Skeletal muscle satellite cell (primary cell): Measurements from ENCODE around the gene G6PC3.
A peak's percentile ranks its signal among the peaks of the same experiment; 100 is the strongest.
"Not testable (repeated sequence)": the region's sequence is repeated elsewhere in the genome, so short reads cannot be mapped to it uniquely, and the experiment has no call there.

Source experiments
- H3K27me3 ChIP-seq: 2 replicates; pipeline ENCODE4 v1.7.0; 2013; ENCODE audit warnings: low read length; ENCODE audit not compliant: control insufficient read depth, insufficient read depth
- H3K36me3 ChIP-seq: 2 replicates; pipeline ENCODE4 v1.7.0; 2013; ENCODE audit warnings: mild to moderate bottlenecking, control low read depth, low read length; ENCODE audit not compliant: insufficient read depth
- H3K4me1 ChIP-seq: 2 replicates; pipeline ENCODE4 v1.7.0; 2013; ENCODE audit warnings: low read length; ENCODE audit not compliant: control insufficient read depth, insufficient read depth
- H3K4me2 ChIP-seq: 2 replicates; pipeline ENCODE4 v1.7.0; 2013; ENCODE audit warnings: mild to moderate bottlenecking, low read length
- H3K4me3 ChIP-seq: 2 replicates; pipeline ENCODE4 v1.7.0; 2013; ENCODE audit warnings: low read length
- H3K9ac ChIP-seq: 2 replicates; pipeline ENCODE4 v1.7.0; 2013; ENCODE audit warnings: mild to moderate bottlenecking, low read depth, low read length, moderate library complexity
- H3K9me3 ChIP-seq: replicated peaks from 2 replicates; pipeline ENCODE4 v1.7.0; 2013; ENCODE audit warnings: mild to moderate bottlenecking, control low read depth, low read length

The G6PC3 gene

GRCh38 chr17:44038604-44039011, 31.9 kb upstream of the G6PC3 start:
- no peaks in the 10 kb centered on the region for H3K9me3 ChIP-seq
- H3K27me3 ChIP-seq, result no peaks in the 10 kb centered on the region
- peaks cover 46% of the 10 kb centered on the region for H3K36me3 ChIP-seq
- peaks cover 11% of the 10 kb centered on the region for H3K4me1 ChIP-seq
- no peak overlapping the region for H3K9ac ChIP-seq
- H3K4me3 ChIP-seq, result no peak overlapping the region
- no peak overlapping the region for H3K4me2 ChIP-seq

DNA sequence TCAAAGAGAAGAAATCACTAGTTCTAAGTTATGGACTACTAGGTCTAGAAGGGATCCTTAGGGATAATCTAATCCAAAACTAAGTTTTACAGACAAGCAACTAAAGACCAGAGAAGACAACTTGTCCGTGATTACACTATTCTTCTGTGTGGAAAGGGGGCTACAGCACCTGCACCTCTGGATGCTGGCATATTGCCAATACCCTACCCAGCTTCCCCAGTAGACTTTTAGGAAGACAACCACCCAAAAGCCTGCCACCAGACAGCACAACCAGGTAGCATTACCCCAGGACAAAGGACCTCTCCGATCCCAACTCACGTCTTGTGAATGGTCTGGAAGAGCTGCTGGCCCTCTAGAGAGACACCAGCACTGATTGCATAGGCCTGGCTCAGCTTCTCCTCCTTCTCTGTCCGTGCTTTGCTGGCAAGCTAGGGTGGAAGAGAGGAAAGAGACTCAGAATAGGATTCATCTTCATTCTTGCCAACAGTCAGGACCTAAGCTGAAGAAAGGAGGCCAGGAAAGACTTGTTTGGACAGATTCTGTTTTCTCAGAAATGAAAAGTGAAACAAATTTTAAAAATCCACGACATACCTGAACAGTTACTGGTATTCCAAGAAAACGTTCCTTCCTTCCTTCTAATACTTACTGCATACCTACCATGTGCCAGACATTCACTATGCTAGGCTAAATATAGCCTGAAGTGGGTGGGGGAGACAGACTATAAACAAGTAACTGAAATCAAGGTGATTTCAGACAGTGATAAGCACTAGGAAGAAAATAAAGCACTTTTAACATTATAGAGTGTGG, 30.5 kb upstream of the G6PC3 start:
- no peak overlapping the region for H3K4me2 ChIP-seq
- H3K9me3 ChIP-seq, result no peaks in the 10 kb centered on the region
- no peak overlapping the region for H3K4me3 ChIP-seq
- H3K36me3 ChIP-seq, result peaks cover 38% of the 10 kb centered on the region
- H3K9ac ChIP-seq, result no peak overlapping the region
- H3K4me1 ChIP-seq, result peaks cover 23% of the 10 kb centered on the region
- no peaks in the 10 kb centered on the region for H3K27me3 ChIP-seq

- Histone ChIP-seq H3K36me3 (peaks cover 28% of the 10 kb centered on the region), H3K4me2 (peak overlapping the region; percentile 37), H3K27me3 (no peaks in the 10 kb centered on the region), H3K9ac (peak overlapping the region; percentile 1), H3K4me3 (no peak overlapping the region), H3K4me1 (peaks cover 30% of the 10 kb centered on the region), H3K9me3 (no peaks in the 10 kb centered on the region)
Observed at GRCh38 chr17:44043272-44043696, 27.3 kb upstream of the G6PC3 start.

DNA sequence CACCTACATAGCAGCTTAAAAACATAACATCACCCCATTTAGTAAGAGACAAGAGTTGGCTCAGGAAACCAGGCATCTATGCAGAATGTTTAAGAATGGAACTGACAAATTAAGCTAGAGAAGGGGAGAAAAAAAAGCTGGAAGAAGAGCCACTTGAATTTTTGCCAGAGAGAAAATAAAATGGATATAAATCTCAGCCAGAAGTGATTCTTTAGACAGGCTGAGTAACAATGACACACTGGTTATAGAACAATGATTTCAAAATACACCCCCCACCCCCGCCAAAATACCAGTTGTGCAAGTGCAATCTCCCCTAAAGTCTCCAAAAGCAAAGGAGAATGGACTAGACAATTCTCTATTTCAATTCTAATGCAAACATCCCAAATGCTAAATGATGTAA, 26.5 kb upstream of the G6PC3 start:
- Histone ChIP-seq H3K9me3 (no peaks in the 10 kb centered on the region), H3K4me2 (peak overlapping the region; percentile 37), H3K36me3 (peaks cover 28% of the 10 kb centered on the region), H3K4me3 (no peak overlapping the region), H3K9ac (peak overlapping the region; percentile 1), H3K4me1 (peaks cover 30% of the 10 kb centered on the region), H3K27me3 (no peaks in the 10 kb centered on the region)

GRCh38 chr17:44045486-44045885, 25.0 kb upstream of the G6PC3 start:
- H3K36me3 ChIP-seq, result peaks cover 28% of the 10 kb centered on the region
- H3K4me2 ChIP-seq, result no peak overlapping the region
- peaks cover 26% of the 10 kb centered on the region for H3K4me1 ChIP-seq
- no peaks in the 10 kb centered on the region for H3K27me3 ChIP-seq
- no peak overlapping the region for H3K4me3 ChIP-seq
- no peaks in the 10 kb centered on the region for H3K9me3 ChIP-seq
- no peak overlapping the region for H3K9ac ChIP-seq

DNA sequence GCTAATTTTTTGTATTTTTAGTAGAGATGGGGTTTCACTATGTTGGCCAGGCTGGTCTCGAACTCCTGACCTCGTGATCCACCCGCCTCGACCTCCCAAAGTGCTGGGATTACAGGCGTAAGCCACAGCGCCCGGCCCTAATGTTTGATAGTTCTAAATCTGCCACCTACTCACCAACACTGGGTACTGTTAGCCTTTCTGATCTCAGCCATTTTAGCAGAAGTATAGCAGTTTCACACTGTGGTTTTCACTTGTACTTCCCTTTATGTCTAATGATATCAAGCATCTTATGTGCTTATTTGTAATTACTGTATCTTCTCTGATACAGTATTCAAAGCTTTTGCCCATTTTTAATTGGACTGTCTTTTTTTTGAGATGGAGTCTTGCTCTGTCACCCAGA, 23.6 kb upstream of the G6PC3 start:
- H3K27me3 ChIP-seq, H3K9ac ChIP-seq: not testable (repeated sequence)
- peaks cover 42% of the 10 kb centered on the region for H3K36me3 ChIP-seq

GRCh38 chr17:44049294-44050060, 21.1 kb upstream of the G6PC3 start:
- Histone ChIP-seq H3K9ac (no peak overlapping the region), H3K9me3 (no peaks in the 10 kb centered on the region), H3K4me2 (no peak overlapping the region), H3K4me3 (no peak overlapping the region), H3K27me3 (no peaks in the 10 kb centered on the region), H3K36me3 (peaks cover 53% of the 10 kb centered on the region), H3K4me1 (peaks cover 10% of the 10 kb centered on the region)

More for the DNA sequence above, 23.6 kb upstream of the G6PC3 start:
- H3K4me2 ChIP-seq, H3K4me3 ChIP-seq, H3K9me3 ChIP-seq: not testable (repeated sequence)
- peaks cover 26% of the 10 kb centered on the region for H3K4me1 ChIP-seq

- Histone ChIP-seq H3K4me1 (no peaks in the 10 kb centered on the region), H3K36me3 (peaks cover 48% of the 10 kb centered on the region), H3K9me3 (no peaks in the 10 kb centered on the region), H3K9ac (no peak overlapping the region), H3K27me3 (no peaks in the 10 kb centered on the region), H3K4me2 (no peak overlapping the region), H3K4me3 (no peak overlapping the region)
Observed at GRCh38 chr17:44053125-44053872, 17.2 kb upstream of the G6PC3 start.

DNA sequence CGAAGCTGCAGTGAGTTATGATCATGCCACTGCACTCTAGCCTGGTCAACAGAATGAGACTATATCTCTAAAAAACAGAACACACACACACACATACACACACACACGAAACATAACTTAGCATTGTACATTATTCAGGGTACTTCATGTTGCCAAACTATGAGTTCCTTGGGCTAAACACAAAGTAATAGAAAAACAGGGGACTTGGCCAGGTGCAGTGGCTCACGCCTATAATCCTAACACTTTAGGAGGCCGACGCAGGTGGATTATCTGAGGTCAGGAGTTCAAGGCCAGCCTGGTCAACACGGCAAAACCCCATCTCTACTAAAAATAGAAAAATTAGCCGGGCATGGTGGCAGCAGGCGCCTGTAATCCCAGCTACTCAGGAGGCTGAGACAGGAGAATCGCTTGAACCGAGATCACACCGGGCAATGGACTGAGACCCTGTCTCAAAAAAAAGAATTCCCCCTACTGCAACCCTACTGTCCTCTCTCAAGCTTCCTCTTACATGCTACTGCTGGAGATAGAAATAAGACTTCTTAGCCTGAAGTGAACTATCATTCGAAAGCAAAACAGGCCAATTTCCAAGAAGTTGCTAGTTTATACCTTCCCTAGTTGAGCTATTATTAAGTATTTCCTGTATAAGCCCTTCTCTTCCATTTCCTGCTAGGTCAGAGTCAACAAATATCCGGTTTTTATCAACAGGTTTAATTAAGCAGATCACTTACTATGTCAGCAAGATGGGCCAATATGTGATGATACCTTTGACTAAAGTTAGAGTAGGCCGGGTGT, 11.2 kb upstream of the G6PC3 start:
- Histone ChIP-seq H3K4me2 (no peak overlapping the region), H3K4me3 (no peak overlapping the region), H3K9ac (no peak overlapping the region), H3K36me3 (peaks cover 52% of the 10 kb centered on the region), H3K4me1 (peaks cover 6% of the 10 kb centered on the region), H3K9me3 (no peaks in the 10 kb centered on the region), H3K27me3 (no peaks in the 10 kb centered on the region)

DNA sequence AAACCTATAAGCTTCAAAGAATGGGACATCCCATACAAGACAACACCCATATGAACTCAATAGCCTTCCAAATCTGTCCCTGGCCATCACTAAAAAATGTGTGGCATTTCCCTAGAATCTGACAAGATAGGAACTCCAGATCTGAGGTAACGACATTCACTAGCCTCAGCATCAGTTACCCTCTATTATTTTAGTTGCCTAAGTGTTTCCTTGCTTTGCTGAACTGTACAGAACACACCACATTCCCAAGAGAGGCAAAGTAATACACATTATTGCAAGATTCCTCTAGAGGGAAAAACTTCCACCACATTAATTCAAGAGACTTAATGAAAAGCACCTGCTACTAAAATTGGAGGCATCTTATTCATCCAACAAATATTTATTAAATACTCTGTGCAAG, 9.1 kb upstream of the G6PC3 start:
- no peak overlapping the region for H3K9ac ChIP-seq
- peaks cover 48% of the 10 kb centered on the region for H3K36me3 ChIP-seq
- H3K9me3 ChIP-seq, result no peaks in the 10 kb centered on the region
- peaks cover 9% of the 10 kb centered on the region for H3K4me1 ChIP-seq
- no peaks in the 10 kb centered on the region for H3K27me3 ChIP-seq
- H3K4me3 ChIP-seq, result no peak overlapping the region
- H3K4me2 ChIP-seq, result no peak overlapping the region

DNA sequence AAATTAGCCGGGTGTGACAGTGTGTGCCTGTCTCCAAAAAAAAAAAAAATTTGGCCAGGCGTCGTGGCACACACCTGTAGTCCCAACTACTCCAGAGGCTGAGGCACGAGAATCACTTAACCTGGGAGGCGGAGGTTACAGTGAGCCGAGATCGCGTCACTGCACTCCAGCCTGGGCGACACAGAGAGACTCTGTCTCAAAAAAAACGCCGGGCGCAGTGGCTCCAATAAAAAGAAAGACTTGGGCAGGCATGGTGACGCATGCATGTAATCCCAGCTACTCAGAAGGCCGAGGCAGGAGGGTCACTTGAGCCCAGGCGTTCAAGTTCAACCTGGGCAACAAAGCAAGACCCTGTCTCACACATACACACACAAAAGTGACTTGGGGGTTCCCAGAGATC, 7.7 kb upstream of the G6PC3 start:
- H3K4me3 ChIP-seq, result no peak overlapping the region
- no peak overlapping the region for H3K9ac ChIP-seq
- no peak overlapping the region for H3K4me2 ChIP-seq
- peaks cover 19% of the 10 kb centered on the region for H3K4me1 ChIP-seq
- peaks cover 48% of the 10 kb centered on the region for H3K36me3 ChIP-seq
- H3K27me3 ChIP-seq, result no peaks in the 10 kb centered on the region
- H3K9me3 ChIP-seq, result no peaks in the 10 kb centered on the region
